IMR-90 (cell line): ENCODE measurements around the gene EPN3. TPM values are rescaled to one million over a fixed set of nuclear protein-coding genes. Genes with fewer than 3 reads are reported as not detected.

Experiments used
- ELK1 ChIP-seq: fragments of 150-350 bp; IDR thresholded peaks from 2 replicates; pipeline ENCODE4 v1.6.1; 2016; ENCODE audit warnings: low read depth, mild to moderate bottlenecking, low read length, moderate library complexity, borderline replicate concordance
- polyA plus RNA-seq, 3 experiments: library from polyadenylated mRNA; depleted of rRNA; stranded (reverse); fragments of >200 nt; gene quantifications; 2 replicates each; pipeline ENCODE4 v1.2.3, GENCODE V29; 2012; ENCODE audit warnings: low replicate concordance in 1 of 3
- total RNA-seq: library from RNA; depleted of rRNA; stranded (reverse); fragments of >200 nt; gene quantifications from 2 replicates; pipeline ENCODE4 v1.2.3, GENCODE V29; 2012

Gene EPN3
- total and polyA plus RNA-seq, 2 of the 4 experiments (the other 2 are of a cell fraction) = 0.09 TPM; not detected in 1

- TF ChIP-seq ELK1 = no peak
These were observed 6.2 kb downstream of the EPN3 start (continued) for GRCh38 chr17:50538549-50539410.
